KOPT-K1 (cell line): ENCODE results near the gene KCTD10.
"Not testable (repeated sequence)": the region's sequence is repeated elsewhere in the genome, so short reads cannot be mapped to it uniquely, and the experiment has no call there.

Experiments
- H3K27ac ChIP-seq: fragments of 200-600 bp; sonication (generic); 2 replicates; pipeline ENCODE4 v1.5.1; 2016; ENCODE audit warnings: antibody characterized with exemption, mild to moderate bottlenecking, low read depth, low read length; ENCODE audit not compliant: poor library complexity, severe bottlenecking
- H3K36me3 ChIP-seq: fragments of 200-600 bp; sonication (generic); 2 replicates; pipeline ENCODE4 v1.5.1; 2017; ENCODE audit warnings: antibody characterized with exemption, mild to moderate bottlenecking, low read length, moderate library complexity; ENCODE audit not compliant: insufficient read depth
- H3K9me3 ChIP-seq: fragments of 200-600 bp; sonication (generic); 2 replicates; pipeline ENCODE4 v1.5.1; 2017; ENCODE audit warnings: antibody characterized with exemption, low read length, mild to moderate bottlenecking; ENCODE audit not compliant: insufficient read depth, poor library complexity, severe bottlenecking

KCTD10 gene

DNA sequence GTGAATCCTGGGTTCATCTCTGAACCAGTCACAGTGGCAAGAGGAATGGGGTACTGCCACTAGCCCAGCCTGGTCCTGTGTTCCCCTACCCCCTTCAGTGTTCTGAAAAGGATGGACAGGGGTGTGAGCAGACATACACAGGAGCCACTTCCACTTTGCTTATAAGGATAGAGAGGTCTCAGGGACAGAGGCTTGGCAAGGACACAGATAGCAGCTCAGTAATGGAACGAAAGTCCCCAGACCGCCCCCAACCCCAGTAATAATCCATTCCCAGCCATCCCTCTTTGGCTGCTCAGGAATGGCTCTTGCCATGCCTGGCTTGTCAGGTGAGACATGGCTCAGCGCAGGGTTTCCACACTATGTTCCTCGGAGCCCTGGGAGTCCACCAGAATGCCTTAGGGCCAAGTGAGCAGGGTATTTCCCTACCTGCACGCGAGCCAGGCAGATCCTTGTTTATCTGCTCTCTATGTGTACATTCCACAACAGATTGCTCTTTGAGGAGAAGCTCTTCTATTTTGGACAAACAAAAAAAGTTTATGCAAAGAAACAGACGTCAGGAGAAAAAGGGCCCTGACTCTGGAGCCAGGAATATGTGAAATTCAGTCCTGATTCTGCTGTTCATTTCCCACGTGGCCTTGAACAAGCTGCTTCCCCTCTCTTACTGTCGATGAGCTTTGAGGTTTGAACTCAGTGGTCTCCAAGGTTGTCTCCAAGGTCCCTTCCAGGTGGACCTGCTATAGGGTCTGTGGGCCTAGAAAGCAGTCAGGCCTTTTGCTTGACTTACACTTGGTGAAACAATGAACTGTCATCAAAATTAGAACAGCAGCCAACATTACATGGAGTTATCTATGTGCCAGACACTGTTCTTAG lies 10.3 kb upstream of the KCTD10 start:
- H3K36me3 ChIP-seq, result peaks cover 94% of the 10 kb centered on the region
- no peak overlapping the region for H3K27ac ChIP-seq
- H3K9me3 ChIP-seq, result no peaks in the 10 kb centered on the region

DNA sequence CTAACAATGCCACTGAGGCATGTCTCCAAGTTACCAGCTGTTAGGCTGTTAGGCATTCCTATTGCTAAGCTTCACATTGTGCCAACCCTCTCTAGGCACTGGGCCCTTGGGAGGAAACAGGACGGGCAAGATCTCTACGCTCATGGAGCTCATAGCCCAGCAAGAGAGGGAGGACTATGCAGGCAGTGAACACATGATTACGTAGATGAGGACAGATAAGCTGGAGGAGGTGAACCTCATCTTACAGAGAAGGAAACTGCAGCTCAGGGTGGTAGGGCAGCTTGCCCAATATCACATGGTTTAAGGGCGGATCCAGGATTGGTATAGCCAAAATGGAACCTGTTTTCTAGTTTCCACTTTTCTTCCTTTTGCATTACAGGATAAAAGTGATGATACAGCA lies 8.1 kb upstream of the KCTD10 start:
- peaks cover 72% of the 10 kb centered on the region for H3K36me3 ChIP-seq
- H3K9me3 ChIP-seq, result no peaks in the 10 kb centered on the region
- H3K27ac ChIP-seq, result no peak overlapping the region

DNA sequence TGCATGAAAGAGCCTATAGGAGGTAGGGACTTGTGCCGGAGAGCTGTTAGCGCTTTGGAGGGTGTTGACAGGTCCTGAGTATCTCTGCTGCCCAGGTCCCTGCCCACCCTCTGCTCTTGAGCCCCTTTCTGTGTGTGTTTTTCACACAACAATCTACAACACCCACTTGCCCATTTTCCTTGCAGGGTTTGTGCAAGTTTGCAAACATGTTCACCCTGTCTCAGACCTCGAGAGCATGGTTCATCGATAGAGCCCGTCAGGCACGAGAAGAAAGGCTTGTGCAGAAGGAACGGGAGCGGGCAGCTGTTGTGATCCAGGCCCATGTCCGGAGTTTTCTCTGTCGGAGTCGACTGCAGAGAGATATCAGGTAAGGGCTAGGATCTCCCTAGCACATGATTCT lies 6.2 kb upstream of the KCTD10 start:
- Histone ChIP-seq H3K27ac (no peak overlapping the region), H3K9me3 (no peaks in the 10 kb centered on the region), H3K36me3 (peaks cover 53% of the 10 kb centered on the region)

DNA sequence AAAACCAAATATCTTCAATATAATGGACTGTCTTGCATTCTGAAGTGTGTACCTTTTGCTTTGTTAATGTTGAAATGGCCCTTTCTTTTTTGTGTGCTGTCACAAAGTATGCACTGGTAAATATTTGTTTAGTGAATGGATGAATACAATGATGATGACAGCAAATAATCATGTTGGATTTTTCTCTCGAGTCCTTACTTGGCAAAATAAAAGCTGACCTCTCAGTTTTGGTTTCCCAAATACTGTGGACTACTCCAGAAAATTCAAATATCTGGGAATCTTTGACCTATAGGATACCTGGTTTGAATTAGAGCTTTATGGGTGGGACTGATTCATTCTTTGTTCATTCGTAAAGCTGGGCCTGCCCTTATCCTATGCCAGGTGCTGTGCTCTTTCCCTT lies 5.8 kb upstream of the KCTD10 start:
- no peak overlapping the region for H3K27ac ChIP-seq
- no peaks in the 10 kb centered on the region for H3K9me3 ChIP-seq
- H3K36me3 ChIP-seq, result peaks cover 48% of the 10 kb centered on the region

DNA sequence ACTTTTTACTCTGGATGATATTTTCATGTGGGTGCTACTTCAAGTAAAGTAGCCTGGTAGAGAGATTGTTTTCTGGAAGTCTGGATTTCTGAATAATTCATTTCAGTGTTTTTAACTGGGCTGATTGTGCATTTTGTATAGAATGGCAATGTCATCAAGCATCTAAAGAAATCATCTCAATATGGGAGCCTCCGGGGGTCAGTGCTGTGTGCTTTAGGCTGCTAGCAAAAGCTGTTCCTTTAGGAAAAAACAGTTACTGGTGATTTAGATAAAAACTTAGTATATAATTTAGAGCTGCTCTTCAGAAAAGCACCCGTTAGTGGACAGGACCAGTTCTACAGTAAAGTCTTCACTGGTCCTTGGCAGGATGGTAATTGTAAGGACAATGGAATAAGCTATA lies 5.4 kb upstream of the KCTD10 start:
- Histone ChIP-seq H3K36me3 (peaks cover 44% of the 10 kb centered on the region), H3K9me3 (no peaks in the 10 kb centered on the region), H3K27ac (no peak overlapping the region)

DNA sequence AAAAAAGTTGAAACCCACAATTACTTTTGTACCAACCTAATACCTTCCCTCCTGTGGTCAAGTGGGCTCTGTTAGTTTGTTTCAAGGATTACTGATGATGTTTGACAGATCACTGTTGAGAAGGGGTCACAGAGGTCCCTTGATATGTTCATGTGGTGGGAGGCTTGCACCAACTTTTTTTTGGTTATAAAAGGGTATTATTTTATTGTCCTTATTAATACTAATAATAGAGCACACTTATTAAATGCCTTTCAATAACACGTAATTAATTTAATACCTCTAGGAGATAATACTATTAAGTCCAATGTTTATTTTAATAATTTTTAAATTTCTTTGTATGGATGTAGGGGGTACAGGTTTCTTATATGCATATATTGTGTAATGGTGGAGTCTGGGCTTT lies 4.8 kb upstream of the KCTD10 start:
- no peak overlapping the region for H3K27ac ChIP-seq
- no peaks in the 10 kb centered on the region for H3K9me3 ChIP-seq
- H3K36me3 ChIP-seq, result peaks cover 38% of the 10 kb centered on the region

DNA sequence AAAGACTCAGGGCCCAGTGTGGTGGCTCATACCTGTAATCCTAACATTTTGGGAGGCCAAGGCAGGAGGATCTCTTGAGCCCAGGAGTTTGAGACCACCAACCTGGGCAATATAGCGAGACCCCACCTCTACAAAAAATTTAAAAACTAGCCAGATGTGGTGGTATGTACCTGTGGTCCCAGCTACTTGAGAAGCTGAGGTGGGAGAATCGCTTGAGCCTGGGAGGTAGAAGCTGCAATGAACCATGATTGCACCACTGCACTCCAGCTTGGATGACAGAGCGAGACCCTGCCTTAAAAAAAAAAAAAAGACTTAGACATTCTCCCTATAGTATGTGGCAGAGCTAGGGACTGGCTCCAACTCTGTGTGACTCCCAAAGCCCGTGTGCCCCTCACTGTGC lies 3.3 kb upstream of the KCTD10 start:
- no peaks in the 10 kb centered on the region for H3K9me3 ChIP-seq

DNA sequence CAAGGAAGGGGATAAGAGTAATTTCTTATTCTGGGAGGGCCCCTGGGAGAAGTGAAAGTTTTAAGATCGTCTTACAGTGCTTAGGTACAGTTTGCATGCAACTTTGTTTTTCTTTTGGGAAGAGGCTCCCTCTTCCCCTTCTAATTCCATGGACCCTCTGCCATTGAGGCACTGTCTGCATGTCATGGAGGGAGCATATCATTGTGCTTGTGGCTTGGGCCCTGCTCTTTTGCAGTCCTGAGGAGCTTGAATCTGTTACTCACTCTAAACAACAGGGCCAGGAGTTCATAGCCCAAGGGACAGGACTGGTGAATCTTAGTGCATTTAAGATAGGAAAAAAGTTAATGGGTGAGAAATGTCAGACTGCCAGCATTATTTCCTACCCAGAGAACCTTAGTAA lies 2.7 kb upstream of the KCTD10 start:
- Histone ChIP-seq H3K9me3 (no peaks in the 10 kb centered on the region), H3K36me3 (peaks cover 17% of the 10 kb centered on the region), H3K27ac (no peak overlapping the region)

More for the DNA sequence above, 3.3 kb upstream of the KCTD10 start:
- peaks cover 23% of the 10 kb centered on the region for H3K36me3 ChIP-seq
- H3K27ac ChIP-seq, result no peak overlapping the region

DNA sequence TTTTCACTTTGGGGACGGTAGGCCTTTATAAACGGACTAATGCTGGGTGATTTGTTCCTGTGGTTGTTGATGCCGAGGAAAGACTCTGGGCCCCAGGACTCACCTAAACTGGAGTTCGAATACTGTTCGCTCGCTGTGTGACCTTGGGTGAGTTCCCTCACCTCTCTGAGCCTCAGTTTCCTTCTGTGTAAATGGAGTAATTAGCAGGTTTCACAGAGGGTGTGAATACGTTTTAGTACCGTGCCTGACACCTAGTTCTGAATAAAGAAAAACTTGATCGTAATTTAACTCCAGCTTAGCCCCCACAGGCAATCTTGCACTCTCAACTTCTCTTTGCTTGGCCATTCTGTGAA lies 839 bp upstream of the KCTD10 start:
- peak overlapping the region; percentile 92 for H3K27ac ChIP-seq
- no peaks in the 10 kb centered on the region for H3K9me3 ChIP-seq
- H3K36me3 ChIP-seq, result no peaks in the 10 kb centered on the region

DNA sequence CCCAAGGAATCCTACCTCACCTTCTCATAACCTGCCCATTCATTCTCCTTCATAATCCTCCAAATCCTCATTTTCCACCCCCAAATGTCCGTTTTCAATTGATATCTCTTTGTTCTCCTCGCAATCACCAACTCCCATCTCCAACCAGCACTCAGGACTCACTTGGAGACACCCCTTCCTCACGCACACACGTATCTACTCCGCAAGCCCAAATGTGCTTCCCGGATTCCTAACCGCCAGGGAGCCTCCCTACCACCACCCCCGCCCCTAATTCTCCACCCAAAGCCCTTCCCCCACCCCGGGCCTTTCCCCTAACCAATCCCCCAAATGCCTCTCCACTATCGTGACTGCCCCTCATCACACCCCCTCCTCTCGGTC lies 304 bp downstream of the KCTD10 start:
- Histone ChIP-seq H3K27ac (peak overlapping the region; percentile 92), H3K9me3 (no peaks in the 10 kb centered on the region), H3K36me3 (no peaks in the 10 kb centered on the region)

DNA sequence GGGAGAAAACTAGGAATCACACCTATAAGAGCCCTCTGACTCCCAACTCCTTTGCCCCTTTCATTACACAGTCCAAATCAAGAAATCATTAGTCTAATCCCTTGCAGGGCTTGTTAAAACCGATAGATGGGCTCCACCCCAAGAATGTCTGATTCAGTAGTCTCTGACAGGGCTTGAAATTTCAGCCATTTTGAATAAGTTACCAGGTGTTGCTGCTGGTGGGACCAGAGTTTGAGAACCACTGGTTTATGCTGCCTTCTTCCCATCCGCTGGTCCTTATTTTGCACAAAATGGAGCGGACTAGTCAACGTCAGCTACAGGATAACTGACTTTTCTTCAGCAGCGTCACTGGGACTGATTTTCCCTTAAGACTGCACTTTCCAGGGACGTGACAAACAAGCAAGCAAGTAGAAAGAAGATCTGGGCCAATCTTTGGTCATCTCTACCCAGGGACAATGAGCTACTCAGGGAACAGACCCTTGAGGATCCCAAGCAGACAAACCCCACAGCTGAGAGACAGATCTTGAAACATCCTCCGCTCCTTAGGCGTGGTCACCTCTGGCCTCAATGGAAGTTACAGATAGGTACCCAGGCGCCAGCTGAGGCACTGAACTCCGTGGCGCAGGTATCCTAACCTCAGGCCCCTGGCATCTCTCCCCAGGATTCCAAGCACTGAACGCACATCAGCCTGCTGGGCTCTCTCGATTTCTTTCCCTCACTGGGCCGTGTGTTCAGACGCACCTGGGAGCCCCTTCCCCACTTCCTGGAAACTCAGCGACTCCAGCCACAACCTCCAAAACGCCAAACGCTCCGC lies 900 bp downstream of the KCTD10 start:
- Histone ChIP-seq H3K9me3 (no peaks in the 10 kb centered on the region), H3K27ac (peak overlapping the region; percentile 92), H3K36me3 (peaks cover 3% of the 10 kb centered on the region; the same call in 1 of the 2 replicates)

DNA sequence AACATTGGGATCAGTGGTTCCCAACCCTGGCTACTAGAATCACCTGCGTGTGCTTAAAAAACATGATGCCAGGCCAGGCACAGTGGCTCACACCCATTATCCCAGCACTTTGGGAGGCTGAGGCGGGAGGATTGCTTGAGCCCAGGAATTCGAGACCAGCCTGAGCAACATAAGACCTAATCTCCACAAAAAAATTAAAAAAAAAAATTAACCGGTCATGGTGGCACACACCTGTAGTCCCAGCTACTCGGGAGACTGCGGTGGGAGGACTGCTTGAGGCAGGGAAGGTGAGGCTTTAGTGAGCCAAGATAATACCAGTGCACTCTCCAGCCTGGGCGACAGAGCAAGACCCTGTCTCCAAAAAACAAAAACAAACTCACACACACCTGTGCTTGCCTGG lies 2.0 kb downstream of the KCTD10 start:
- Histone ChIP-seq H3K36me3 (peaks cover 13% of the 10 kb centered on the region; the same call in 1 of the 2 replicates), H3K9me3 (no peaks in the 10 kb centered on the region), H3K27ac (no peak overlapping the region)

DNA sequence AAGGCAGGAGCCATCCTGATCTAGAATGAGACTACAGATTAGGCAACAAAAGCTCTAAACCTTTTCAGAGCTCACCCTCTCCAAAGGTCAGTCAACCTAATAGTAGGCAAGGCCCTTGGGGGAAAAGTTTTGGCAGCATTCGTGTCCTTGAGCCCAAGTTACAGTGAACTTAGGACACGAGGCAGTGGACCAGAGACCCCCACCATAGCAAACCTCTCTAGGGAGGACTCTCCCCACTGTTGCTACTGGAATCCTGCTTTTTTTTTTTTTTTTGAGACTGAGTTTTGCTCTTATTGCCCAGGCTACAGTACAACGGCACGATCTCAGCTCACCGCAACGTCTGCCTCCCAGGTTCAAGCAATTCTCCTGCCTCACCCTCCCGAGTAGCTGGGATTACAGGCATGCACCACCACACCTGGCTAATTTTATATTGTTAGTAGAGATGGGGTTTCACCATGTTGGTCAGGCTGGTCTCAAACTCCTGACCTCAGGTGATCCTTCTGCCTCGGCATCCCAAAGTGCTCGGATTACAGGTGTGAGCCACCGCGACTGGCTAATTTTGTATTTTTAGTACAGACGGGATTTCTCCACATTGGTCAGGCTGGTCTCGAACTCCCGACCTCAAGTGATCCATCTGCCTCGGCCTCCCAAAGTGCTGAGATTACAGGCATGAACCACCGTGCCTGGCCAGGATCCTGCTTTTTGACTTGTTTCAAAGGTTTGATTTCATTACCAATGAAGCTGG lies 3.4 kb downstream of the KCTD10 start:
- H3K36me3 ChIP-seq, result peaks cover 27% of the 10 kb centered on the region
- H3K27ac ChIP-seq, H3K9me3 ChIP-seq: not testable (repeated sequence)

DNA sequence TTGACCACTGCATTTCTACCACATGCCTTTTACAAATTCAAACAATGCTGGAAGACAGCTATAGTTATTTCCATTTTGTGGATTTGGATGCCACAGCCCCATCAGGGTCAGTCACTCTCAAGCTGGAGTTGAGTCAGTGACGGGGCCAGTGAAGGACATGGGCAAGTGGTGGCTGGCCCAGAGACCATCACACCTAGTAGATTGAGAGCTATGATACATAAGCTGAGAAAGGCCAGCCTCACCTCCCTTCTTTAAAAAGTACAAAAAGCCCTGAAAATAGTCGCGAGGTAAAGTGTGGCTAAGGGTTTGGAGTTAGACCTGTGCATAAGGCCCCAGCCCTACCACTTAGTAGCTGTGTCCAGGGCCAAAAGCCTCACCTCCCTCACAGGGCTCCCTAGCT lies 4.1 kb downstream of the KCTD10 start:
- peaks cover 32% of the 10 kb centered on the region for H3K36me3 ChIP-seq
- no peak overlapping the region for H3K27ac ChIP-seq
- H3K9me3 ChIP-seq, result no peaks in the 10 kb centered on the region

DNA sequence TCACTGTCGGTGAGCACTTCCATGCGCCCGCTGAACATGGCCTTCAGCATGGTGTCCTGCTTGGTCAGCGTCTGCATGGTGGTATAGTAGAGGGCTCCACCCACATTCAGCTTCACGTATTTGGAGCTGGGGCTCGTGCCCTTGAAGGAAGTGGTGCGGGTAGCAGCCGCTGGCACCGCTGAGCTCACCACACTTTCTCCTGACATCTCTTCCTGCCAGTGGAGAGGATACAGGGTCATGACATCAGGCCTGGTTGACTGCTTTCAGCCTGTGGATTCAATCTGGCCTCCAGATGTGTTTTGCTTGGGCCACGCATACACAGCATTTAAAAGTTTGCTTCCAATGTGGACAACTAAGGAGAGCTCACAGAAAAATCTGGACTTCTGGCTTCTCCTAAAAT lies 7.6 kb downstream of the KCTD10 start:
- Histone ChIP-seq H3K9me3 (no peaks in the 10 kb centered on the region), H3K27ac (no peak overlapping the region), H3K36me3 (peaks cover 67% of the 10 kb centered on the region)
